GM19324 (cell line): ENCODE data around the gene NIT2.

ENCODE experiments used
- ATAC-seq: cut with Tn5 transposase; IDR thresholded peaks from one replicate; pipeline ENCODE4 v1.9.1; 2021; ENCODE audit warnings: mild to moderate bottlenecking, moderate library complexity; ENCODE audit not compliant: unreplicated experiment, low FRiP score

The NIT2 gene

GRCh38 chr3:100389025-100389424, 54.5 kb downstream of the NIT2 start:
- no peak for ATAC-seq

- ATAC-seq = no peak
These were observed 61.3 kb downstream of the NIT2 start for GRCh38 chr3:100395679-100396431.

GRCh38 chr3:100396967-100397366, 62.4 kb downstream of the NIT2 start:
- ATAC-seq = no peak

- no peak for ATAC-seq
These were observed 64.9 kb downstream of the NIT2 start for GRCh38 chr3:100399341-100400071.

GRCh38 chr3:100400419-100400779, 65.8 kb downstream of the NIT2 start:
- peak; percentile 11 for ATAC-seq

GRCh38 chr3:100400780-100401673, 66.5 kb downstream of the NIT2 start, which contains the start of the genes LNP1 and TOMM70:
Gene LNP1 (plus strand): TSS chr3:100401539. CDS start chr3:100429730, 28,191 bp downstream.
Gene TOMM70 (minus strand): TSS chr3:100401089. CDS start chr3:100400949, 140 bp downstream.
- peak; percentile 95 for ATAC-seq

- peak; percentile 29 for ATAC-seq
These were observed 67.1 kb downstream of the NIT2 start for GRCh38 chr3:100401674-100402041.

- no peak for ATAC-seq
These were observed 67.7 kb downstream of the NIT2 start for GRCh38 chr3:100402256-100402655.

GRCh38 chr3:100402891-100403290, 68.3 kb downstream of the NIT2 start:
- no peak for ATAC-seq

GRCh38 chr3:100403362-100404249, 69.0 kb downstream of the NIT2 start:
- ATAC-seq = no peak

GRCh38 chr3:100404250-100404548, 69.6 kb downstream of the NIT2 start:
- no peak for ATAC-seq

GRCh38 chr3:100407164-100407563, 72.6 kb downstream of the NIT2 start:
- no peak for ATAC-seq

GRCh38 chr3:100407977-100408532, 73.5 kb downstream of the NIT2 start:
- no peak for ATAC-seq
